ENCODE measurements around the gene ATP5MK.
A peak's percentile ranks its signal among the peaks of the same experiment; 100 is the strongest.
"Not testable (repeated sequence)": the region's sequence is repeated elsewhere in the genome, so short reads cannot be mapped to it uniquely, and the experiment has no call there.

Gene ATP5MK, protein sequence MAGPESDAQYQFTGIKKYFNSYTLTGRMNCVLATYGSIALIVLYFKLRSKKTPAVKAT

DNA sequence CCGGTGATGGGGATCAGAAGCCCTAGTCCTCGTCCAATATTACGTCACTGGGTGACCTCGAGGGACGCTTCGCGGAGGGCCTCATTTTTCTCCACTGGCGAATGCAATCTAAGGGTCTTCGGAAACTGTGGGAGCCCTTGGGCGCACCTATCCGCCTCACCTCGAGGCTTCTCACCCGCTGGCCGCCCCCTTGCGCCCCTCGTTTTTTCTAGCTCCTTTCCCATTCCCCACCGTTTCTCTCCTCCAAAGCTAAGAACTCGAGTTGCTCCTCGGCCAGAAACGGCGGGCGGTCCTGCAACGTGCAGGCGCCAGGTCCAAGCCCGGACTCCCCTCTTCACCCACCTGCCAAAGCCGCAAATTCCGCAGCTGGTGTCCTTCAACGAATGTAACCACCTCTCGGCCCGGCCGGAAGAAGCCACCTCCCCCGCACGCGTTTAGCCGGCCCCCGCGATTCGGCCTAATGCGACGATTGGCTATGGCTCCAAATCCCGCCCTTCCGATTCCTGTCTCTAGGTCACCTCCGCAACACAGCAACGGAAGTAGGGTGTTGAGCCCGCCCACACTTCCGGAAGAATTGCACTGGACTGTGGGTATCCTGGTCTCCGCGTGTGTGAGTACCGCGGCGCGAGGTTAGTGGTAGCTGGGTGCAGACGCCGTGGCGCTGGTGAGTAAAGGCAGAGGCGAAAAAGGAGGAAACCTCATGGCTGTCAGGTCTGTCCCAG, at the start of gene ATP5MK, which contains the start of gene PDCD11:
Gene ATP5MK (minus strand): TSS at position 409 of the 722 bp plus-strand sequence. CDS start 4,018 bp downstream, outside the sequence.
Gene PDCD11 (plus strand): TSS at position 560 of the 722 bp plus-strand sequence. CDS start 1,801 bp downstream, outside the sequence.
- peak; percentile 96 for DNase-seq

GRCh38 chr10:103445366-103445765, 49.1 kb upstream of the ATP5MK start:
- DNase-seq, result no peak

- no peak for DNase-seq
Measured at GRCh38 chr10:103444478-103444877, 48.2 kb upstream of the ATP5MK start.

- DNase-seq, result no peak
Measured at GRCh38 chr10:103443475-103444185, 47.4 kb upstream of the ATP5MK start.

GRCh38 chr10:103442031-103442461, 45.8 kb upstream of the ATP5MK start:
- no peak for DNase-seq

DNA sequence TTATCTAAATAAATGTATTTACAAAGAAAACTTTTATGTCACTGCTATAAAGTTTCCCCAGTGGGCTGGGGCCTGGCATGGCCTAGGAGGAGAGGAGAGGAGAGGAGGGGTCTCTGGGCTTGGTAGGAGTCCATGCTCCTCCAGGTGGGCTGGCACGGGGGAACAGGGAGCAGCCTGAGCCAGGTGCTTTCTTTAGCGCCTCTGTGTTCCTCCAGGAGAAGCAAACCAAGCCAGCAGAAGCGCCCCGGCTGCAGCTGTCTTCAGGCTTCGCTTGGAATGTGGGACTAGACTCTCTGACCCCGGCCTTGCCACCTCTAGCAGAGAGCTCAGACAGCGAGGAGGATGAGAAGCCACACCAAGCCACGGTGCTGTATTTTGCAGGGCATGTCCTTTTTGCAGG, 45.3 kb upstream of the ATP5MK start:
- no peak for DNase-seq

- DNase-seq, result no peak
Measured at GRCh38 chr10:103441206-103441605, 44.9 kb upstream of the ATP5MK start.

DNA sequence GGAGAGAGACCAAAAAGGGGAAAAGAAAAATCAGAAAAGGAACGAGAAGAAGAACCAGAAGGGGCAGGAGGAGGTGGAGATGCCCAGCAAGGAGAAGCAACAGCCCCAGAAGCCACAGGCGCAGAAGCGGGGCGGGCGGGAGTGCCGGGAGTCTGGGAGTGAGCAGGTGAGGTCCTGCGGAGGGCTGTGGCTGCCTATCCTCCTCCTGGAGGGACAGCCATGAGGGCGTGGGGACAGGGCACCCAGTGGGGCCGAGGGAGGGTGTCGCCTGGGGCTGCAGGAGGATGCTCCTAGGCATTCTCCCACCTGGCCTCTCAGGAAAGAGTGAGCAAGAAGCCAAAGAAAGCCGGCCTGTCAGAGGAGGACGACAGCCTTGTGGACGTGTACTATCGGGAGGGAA, 44.1 kb upstream of the ATP5MK start:
- no peak for DNase-seq

DNA sequence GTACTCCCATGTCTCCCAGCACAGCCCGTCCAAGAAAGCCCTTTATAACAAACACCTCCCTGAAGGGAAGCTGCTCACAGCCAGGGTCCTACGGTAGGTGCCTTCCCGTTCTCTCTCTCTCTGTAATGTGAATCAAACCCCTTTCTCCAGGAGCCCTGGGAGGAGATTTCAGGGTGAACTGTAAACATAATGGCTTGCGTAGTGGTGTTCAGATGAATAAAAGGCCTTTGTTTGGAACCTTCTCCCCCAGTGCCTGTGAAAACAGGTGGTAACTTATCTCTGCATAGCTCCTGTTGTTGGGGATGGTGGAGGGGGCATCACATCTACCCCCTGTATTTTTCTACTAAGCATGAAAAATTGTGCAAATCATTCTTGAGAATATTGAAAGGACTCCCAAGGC, 43.5 kb upstream of the ATP5MK start:
- no peak for DNase-seq

DNA sequence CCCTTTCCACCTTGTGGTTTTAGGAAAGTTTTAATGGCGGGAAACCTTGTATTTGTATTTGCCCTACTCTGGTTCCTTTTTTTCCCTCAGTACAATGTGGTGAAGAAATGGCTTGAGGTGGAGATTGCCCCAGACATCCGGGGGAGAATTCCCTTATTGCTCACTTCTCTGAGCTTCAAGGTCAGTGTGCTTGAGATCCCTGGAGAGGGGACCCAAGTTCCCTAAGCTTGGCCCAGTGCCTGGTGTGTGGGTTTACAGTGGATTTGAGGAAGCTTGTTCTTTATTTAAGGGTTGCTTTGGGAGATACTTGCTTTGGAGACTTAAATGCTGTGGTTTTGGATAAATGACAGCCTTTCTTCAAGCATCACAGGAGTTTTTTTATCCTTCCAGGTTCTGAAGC, 37.6 kb upstream of the ATP5MK start:
- no peak for DNase-seq

GRCh38 chr10:103431902-103432301, 35.6 kb upstream of the ATP5MK start:
- DNase-seq, result no peak

DNA sequence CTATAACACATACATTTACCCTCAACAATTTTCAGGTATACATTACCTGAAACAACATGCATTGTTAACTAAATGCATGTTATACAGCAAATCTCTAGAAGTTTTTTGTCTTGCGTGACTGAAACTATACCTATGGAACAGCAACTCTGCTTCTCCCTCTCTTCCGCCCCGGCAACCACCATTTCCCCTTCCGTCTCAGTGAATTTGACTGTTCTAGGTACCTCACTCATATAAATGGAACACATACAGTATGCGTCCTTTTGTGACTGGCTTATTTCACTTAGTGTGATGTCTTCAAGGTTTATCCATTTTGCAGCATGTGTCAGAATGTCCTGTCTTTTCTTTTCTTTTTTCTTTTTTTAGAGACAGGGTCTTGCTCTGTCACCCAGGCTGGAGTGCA, 33.4 kb upstream of the ATP5MK start:
- peak; percentile 46 for DNase-seq

DNA sequence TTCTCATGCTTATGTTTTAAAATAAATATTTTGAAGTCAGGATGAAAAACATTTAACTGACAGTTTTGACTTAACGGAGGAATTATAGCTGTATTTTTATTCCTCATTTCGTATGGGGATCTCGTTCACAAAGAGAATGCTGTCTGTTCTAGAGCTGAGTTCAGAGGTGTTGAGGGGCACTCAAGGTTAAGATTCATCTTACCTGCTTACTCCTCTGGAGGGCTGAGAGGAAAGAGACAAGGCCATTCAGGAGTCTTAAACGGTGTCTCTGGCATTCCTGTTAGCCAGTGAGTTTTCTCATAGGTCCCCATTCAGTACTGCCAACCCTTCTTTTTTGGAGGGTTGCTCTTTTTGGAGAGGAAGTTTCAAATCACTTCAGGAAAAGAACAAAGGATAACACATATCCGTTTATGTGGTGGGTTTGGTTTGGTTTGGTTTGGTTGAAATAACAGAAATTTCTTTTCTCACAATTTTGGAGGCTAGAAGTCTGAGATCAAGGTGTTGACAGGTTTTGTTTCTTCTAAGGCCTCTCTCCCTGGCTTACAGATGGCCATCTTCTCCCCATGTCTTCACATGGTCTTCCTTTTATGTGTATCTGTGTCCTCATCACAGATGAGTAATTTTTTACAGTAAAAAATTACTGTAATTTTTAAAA, 32.8 kb upstream of the ATP5MK start:
- DNase-seq, result no peak

DNA sequence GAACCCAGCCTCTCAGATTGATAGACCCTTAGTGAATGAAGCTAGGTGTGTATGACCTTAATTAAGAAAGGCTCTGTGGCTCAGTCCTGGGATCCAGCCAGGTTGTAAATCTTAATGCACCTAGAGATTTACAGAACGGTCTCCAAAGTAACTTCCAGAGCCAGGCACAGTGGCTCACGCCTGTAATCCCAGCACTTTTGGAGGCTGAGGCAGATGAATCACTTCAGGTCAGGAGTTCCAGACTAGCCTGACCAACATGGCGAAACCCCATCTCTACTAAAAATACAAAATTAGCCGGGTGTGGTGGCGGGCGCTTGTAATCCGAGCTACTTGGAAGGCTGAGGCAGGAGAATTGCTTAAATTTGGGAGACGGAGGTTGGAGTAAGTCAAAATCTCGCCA, 31.6 kb upstream of the ATP5MK start:
- DNase-seq, result no peak

DNA sequence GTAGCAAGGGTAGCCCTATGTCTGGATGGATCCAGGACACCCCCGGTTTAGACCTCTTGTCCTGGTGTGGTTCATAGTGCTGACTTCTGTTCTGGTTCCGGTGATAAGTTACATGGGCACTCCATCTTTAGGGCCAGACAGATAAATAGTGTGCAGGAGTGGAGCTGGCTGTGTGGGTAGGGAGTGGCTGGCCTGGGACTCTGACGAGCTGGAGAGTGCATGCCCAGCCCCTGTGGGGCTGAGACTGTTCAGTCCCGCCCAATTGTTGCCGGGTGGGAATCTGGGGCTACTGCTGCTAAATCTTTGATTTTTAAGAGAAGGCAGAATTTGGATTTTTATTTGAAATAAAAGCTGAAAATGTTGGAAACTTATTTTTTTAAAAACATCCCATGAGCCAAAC, 27.5 kb upstream of the ATP5MK start:
- no peak for DNase-seq

DNA sequence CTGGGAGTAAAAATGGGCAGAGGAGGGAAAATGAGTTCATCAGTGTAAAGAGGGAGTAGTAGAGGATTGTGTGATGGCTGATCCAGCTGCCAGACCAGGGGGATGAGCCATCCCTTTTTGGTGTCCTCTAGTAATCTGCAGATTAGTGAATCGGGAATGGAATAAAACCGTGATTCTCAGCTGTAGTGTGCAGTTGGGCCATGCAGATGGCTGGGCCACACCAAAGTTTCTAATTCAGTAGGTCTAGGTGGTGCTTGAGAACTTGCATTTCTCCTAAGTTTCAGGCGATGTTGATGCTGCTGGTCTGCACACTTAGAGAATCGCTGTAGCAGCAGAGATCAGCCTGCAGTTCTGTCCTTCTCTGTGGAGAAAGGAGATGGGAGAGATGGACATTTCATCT, 22.8 kb upstream of the ATP5MK start:
- DNase-seq, result no peak

GRCh38 chr10:103417601-103418000, 21.3 kb upstream of the ATP5MK start:
- no peak for DNase-seq

GRCh38 chr10:103417148-103417469, 20.8 kb upstream of the ATP5MK start:
- DNase-seq, result not testable (repeated sequence)

DNA sequence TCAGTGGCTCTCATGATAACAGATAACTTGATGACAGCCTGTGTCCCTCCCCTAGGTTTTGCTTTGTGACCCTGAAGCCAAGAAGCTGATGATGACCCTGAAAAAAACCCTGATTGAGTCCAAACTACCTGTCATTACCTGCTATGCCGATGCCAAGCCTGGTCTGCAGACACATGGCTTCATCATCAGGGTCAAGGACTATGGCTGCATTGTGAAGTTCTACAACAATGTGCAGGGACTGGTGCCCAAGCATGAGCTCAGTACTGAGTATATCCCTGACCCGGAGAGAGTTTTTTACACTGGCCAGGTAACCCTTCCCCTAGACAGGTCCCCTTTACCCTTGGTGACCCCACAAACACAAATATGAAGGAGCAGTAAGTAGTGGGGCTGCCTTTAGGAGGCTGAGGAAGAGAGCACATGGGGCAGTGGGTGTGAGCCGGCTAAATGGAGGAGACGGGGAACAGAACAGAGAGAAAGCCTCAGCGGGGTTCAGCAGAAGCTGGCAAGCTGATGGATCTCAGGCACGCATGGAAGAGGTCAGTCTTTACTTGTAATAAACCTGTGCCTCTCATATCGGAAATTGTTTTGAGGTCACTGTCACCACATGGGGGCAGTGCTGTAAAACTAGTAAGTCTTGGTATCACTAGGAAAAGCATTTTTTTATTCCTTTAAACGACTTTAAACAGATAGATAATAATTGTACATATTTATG, 20.3 kb upstream of the ATP5MK start:
- peak; percentile 77 for DNase-seq

DNA sequence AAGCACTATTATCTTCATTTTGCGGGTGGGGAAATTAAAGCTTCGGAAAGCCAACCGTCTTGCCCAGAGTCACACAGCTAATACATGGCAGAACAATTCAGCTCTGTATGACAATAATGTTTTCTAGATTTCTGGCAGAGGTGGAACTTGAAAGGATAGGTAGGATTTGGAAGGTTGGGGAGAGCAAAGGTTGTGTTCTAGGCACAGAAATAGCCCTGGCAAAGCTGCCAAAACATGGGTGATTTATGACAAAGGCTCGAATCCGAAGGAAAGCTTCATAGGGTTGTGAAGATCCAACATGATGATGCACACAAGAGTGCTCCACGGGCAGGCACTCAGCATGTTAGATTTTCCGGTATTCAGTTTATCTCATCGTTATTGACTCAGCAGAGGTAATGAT, 19.3 kb upstream of the ATP5MK start:
- DNase-seq, result no peak

DNA sequence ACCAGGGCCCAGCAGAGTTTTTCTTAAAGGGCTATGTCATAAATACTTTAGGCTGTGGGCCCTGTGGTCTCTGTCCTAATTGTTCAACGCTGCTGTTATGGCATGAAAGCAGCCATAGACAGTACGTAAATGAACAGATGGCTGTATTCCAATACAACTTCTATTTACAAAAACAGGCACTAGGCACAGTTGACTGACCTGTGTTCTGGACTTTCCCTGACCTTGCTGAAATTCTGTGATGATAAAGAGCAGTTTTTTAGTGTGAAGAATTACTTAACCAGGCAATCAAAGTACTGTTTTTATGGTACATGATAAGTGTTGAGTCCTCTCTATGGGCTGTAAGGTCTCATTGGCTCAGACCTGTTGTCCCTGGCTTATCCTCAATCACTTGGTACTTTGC, 17.3 kb upstream of the ATP5MK start:
- no peak for DNase-seq

- no peak for DNase-seq
Measured at GRCh38 chr10:103397191-103397825, 1.0 kb upstream of the ATP5MK start.

- DNase-seq, result no peak
Measured at GRCh38 chr10:103396789-103397087, 463 bp upstream of the ATP5MK start.

All from CD4-positive, alpha-beta T cell treated with Interleukin-17A for 4 hours (primary cell).